Effector memory CD4-positive, alpha-beta T cell (primary cell): ENCODE measurements around the gene C1QBP.
A peak's percentile ranks its signal among the peaks of the same experiment; 100 is the strongest.

Experiments
- DNase-seq, 3 donors: peaks; one replicate each; pipeline ENCODE4 v3.0.0-alpha.2; 2020
- H3K27ac ChIP-seq: 2 replicates; pipeline ENCODE4 v1.7.0; 2013; ENCODE audit warnings: mild to moderate bottlenecking, low read length, moderate library complexity; ENCODE audit not compliant: insufficient read depth, poor library complexity, severe bottlenecking
- H3K27me3 ChIP-seq: replicated peaks from 2 replicates; pipeline ENCODE4 v1.7.0; 2013; ENCODE audit warnings: mild to moderate bottlenecking, low read length; ENCODE audit not compliant: insufficient read depth, control insufficient read depth, poor library complexity, severe bottlenecking
- H3K36me3 ChIP-seq: 2 replicates; pipeline ENCODE4 v1.7.0; 2013; ENCODE audit warnings: mild to moderate bottlenecking, low read length, moderate library complexity; ENCODE audit not compliant: control insufficient read depth, insufficient read depth
- H3K4me1 ChIP-seq: 2 replicates; pipeline ENCODE4 v1.7.0; 2013; ENCODE audit warnings: low read length, mild to moderate bottlenecking; ENCODE audit not compliant: control insufficient read depth, insufficient read depth, poor library complexity, severe bottlenecking
- H3K4me3 ChIP-seq: 2 replicates; pipeline ENCODE4 v1.7.0; 2013; ENCODE audit warnings: low read length, low read depth, mild to moderate bottlenecking; ENCODE audit not compliant: insufficient read depth, poor library complexity, severe bottlenecking
- H3K9me3 ChIP-seq: 2 replicates; pipeline ENCODE4 v1.7.0; 2013; ENCODE audit warnings: mild to moderate bottlenecking, low read length, moderate library complexity; ENCODE audit not compliant: control insufficient read depth
- total RNA-seq, 3 donors: gene quantifications; one replicate each; lab custom pipeline; 2026; lab: John Stamatoyannopoulos, UW

The C1QBP gene
- 31.1 to 52.6 (median 50.5) reads per million in 3 donors for total RNA-seq

GRCh38 chr17:5438716-5439445 lies at the start of gene C1QBP:
Gene C1QBP (minus strand): TSS chr17:5439155. CDS start chr17:5439073, 82 bp downstream.
- Histone ChIP-seq H3K27ac (peak within 1 kb of the TSS; percentile 74), H3K36me3 (peaks cover 19% of the 10 kb centered on the region), H3K9me3 (no peaks in the 10 kb centered on the region), H3K27me3 (no peaks in the 10 kb centered on the region), H3K4me1 (peaks cover 20% of the 10 kb centered on the region), H3K4me3 (peak within 1 kb of the TSS; percentile 80)
- DNase-seq, result peak; percentile 85 to 87 (median 85)

- H3K27ac ChIP-seq, result no peak overlapping the region
- H3K36me3 ChIP-seq, result peaks cover 21% of the 10 kb centered on the region
- DNase-seq, result no peak
These were observed 49.8 kb upstream of the C1QBP start for GRCh38 chr17:5488752-5489151.

GRCh38 chr17:5486206-5487124 lies 47.5 kb upstream of the C1QBP start, which contains the start of gene MIS12:
Gene MIS12 (plus strand): TSS chr17:5486566. CDS start chr17:5488863, 2,297 bp downstream.
- Histone ChIP-seq H3K4me1 (peaks cover 18% of the 10 kb centered on the region), H3K9me3 (no peaks in the 10 kb centered on the region), H3K27ac (peak within 1 kb of the TSS; percentile 89), H3K27me3 (no peaks in the 10 kb centered on the region), H3K4me3 (peak within 1 kb of the TSS; percentile 86), H3K36me3 (peaks cover 33% of the 10 kb centered on the region)
- DNase-seq, result peak; percentile 97 to 99 (median 98)

More at GRCh38 chr17:5488752-5489151, 49.8 kb upstream of the C1QBP start:
- H3K4me1 ChIP-seq, result peaks cover 18% of the 10 kb centered on the region
- no peak overlapping the region for H3K4me3 ChIP-seq
- no peaks in the 10 kb centered on the region for H3K27me3 ChIP-seq
- no peaks in the 10 kb centered on the region for H3K9me3 ChIP-seq

- peak within 1 kb of the TSS; percentile 86 for H3K4me3 ChIP-seq
- peak within 1 kb of the TSS; percentile 89 for H3K27ac ChIP-seq
- H3K4me1 ChIP-seq, result peaks cover 18% of the 10 kb centered on the region
- DNase-seq, result no peak
- peaks cover 38% of the 10 kb centered on the region for H3K36me3 ChIP-seq
- no peaks in the 10 kb centered on the region for H3K9me3 ChIP-seq
- no peaks in the 10 kb centered on the region for H3K27me3 ChIP-seq
These were observed 46.6 kb upstream of the C1QBP start, which contains the start of gene DERL2 for GRCh38 chr17:5485270-5486205. Gene DERL2 (minus strand): TSS chr17:5486178. CDS start chr17:5486161, 17 bp downstream.

GRCh38 chr17:5481451-5481850 lies 42.5 kb upstream of the C1QBP start:
- Histone ChIP-seq H3K4me3 (no peak overlapping the region), H3K27me3 (no peaks in the 10 kb centered on the region), H3K9me3 (no peaks in the 10 kb centered on the region), H3K36me3 (peaks cover 60% of the 10 kb centered on the region), H3K27ac (no peak overlapping the region), H3K4me1 (peaks cover 13% of the 10 kb centered on the region)
- no peak for DNase-seq

- Histone ChIP-seq H3K4me1 (peaks cover 13% of the 10 kb centered on the region), H3K9me3 (no peaks in the 10 kb centered on the region), H3K27me3 (no peaks in the 10 kb centered on the region), H3K4me3 (no peak overlapping the region), H3K36me3 (peaks cover 61% of the 10 kb centered on the region), H3K27ac (no peak overlapping the region)
- no peak for DNase-seq
These were observed 42.0 kb upstream of the C1QBP start for GRCh38 chr17:5480962-5481361.

GRCh38 chr17:5478992-5479391 lies 40.0 kb upstream of the C1QBP start:
- no peaks in the 10 kb centered on the region for H3K4me1 ChIP-seq
- peaks cover 73% of the 10 kb centered on the region for H3K36me3 ChIP-seq
- no peak overlapping the region for H3K4me3 ChIP-seq
- DNase-seq, result no peak
- H3K27ac ChIP-seq, result no peak overlapping the region
- no peaks in the 10 kb centered on the region for H3K9me3 ChIP-seq
- H3K27me3 ChIP-seq, result no peaks in the 10 kb centered on the region

- Histone ChIP-seq H3K36me3 (peaks cover 44% of the 10 kb centered on the region), H3K4me1 (no peaks in the 10 kb centered on the region), H3K4me3 (no peak overlapping the region), H3K27me3 (no peaks in the 10 kb centered on the region), H3K27ac (no peak overlapping the region), H3K9me3 (no peaks in the 10 kb centered on the region)
- no peak for DNase-seq
These were observed 35.0 kb upstream of the C1QBP start for GRCh38 chr17:5473906-5474305.

- H3K4me1 ChIP-seq, result peaks cover 1% of the 10 kb centered on the region
- no peak overlapping the region for H3K27ac ChIP-seq
- H3K9me3 ChIP-seq, result no peaks in the 10 kb centered on the region
- DNase-seq, result no peak
- H3K27me3 ChIP-seq, result no peaks in the 10 kb centered on the region
- no peak overlapping the region for H3K4me3 ChIP-seq
- H3K36me3 ChIP-seq, result peaks cover 30% of the 10 kb centered on the region
These were observed 33.6 kb upstream of the C1QBP start for GRCh38 chr17:5472511-5472910.
